ENCODE measurements around the gene ACTL10. TPM values are rescaled to one million over a fixed set of nuclear protein-coding genes. Genes with fewer than 3 reads are reported as not detected.

The ACTL10 gene
- total RNA-seq, 3 donors from 2014 or later: 1.7 to 4.2 (median 2.4) TPM

GRCh38 chr20:33716498-33716897 lies 49.8 kb downstream of the ACTL10 start:
- intact Hi-C loops (cut with DNase I, micrococcal nuclease): no loop called here
- Histone ChIP-seq H3K9me3 (no peaks in the 10 kb centered on the region), H3K4me1 (ENCODE audit: low read depth) (peaks cover 16% of the 10 kb centered on the region), H3K36me3 (ENCODE audit: low read depth) (no peaks in the 10 kb centered on the region), H3K4me3 (no peak overlapping the region)
- TF ChIP-seq CTCF (IDR thresholded peaks at IDR 0.05): no peak
- DNase-seq (no peak), ATAC-seq (no peak)

Other genes starting within 250 kb of the ACTL10 start
- 10 to 100 TPM in 1 of 3 donors, 1 to 10 TPM in 2; 2.3 to 17.2 (median 5.0) TPM for gene SNTA1, start 223.2 kb upstream of the ACTL10 start, total RNA-seq
- gene CBFA2T2, start 176.8 kb upstream of the ACTL10 start, total RNA-seq: 10 to 100 TPM; 28.5 to 37.4 (median 30.3) TPM
- gene C20orf144, start 4.6 kb upstream of the ACTL10 start, total RNA-seq: under 1 TPM in 1 of 3 donors, not detected in 2; 0.24 TPM
- gene NECAB3, start 7.5 kb downstream of the ACTL10 start, total RNA-seq: 10 to 100 TPM; 50.7 to 55.7 (median 51.7) TPM
- 1 to 10 TPM; 3.6 to 8.2 (median 4.1) TPM for gene E2F1, start 19.4 kb downstream of the ACTL10 start, total RNA-seq
- gene PXMP4, start 53.4 kb downstream of the ACTL10 start, total RNA-seq: 10 to 100 TPM; 14.5 to 18.6 (median 18.2) TPM
- gene ZNF341, start 65.1 kb downstream of the ACTL10 start, total RNA-seq: 1 to 10 TPM; 5.0 to 5.6 (median 5.1) TPM
- gene CHMP4B, start 144.4 kb downstream of the ACTL10 start, total RNA-seq: 100 to 1,000 TPM; 167 to 230 (median 184) TPM

All from mucosa of descending colon (tissue), 3 donors.